Heart left ventricle (tissue), 16 donors: Measurements from ENCODE around the gene MAPT. TPM values are rescaled to one million over a fixed set of nuclear protein-coding genes. Genes with fewer than 3 reads are reported as not detected.

Source experiments
- ATAC-seq, 4 donors: fragments of 200-7000 bp; cut with Tn5 transposase; one replicate each; pipeline ENCODE4 v1.9.1; 2020 to 2022; ENCODE audit warnings: moderate library complexity in 4 of 4, mild to moderate bottlenecking in 3 of 4, moderate number of reproducible peaks in 1 of 4
- DNase-seq, 5 donors: peaks; one replicate each; pipeline ENCODE4 v3.0.0-alpha.2; 2020
- H3K27ac ChIP-seq, 12 donors: fragments of 200-600 bp; sonication (generic) in 4 of 12; one replicate each; pipeline versions ENCODE4 v1.5.0 to v1.8.0; 2016 to 2022; ENCODE audit warnings: mild to moderate bottlenecking in 2 of 12
- H3K27me3 ChIP-seq, 9 donors: fragments of 200-600 bp; sonication (generic) in 2 of 9; one replicate each; pipeline versions ENCODE4 v1.5.1 to v1.8.0; 2016 to 2022; ENCODE audit warnings: mild to moderate bottlenecking in 3 of 9
- H3K36me3 ChIP-seq, 9 donors: fragments of 200-600 bp; sonication (generic) in 2 of 9; one replicate each; pipeline versions ENCODE4 v1.5.0 to v1.8.0; 2018 to 2022; ENCODE audit warnings: mild to moderate bottlenecking in 2 of 9
- H3K4me1 ChIP-seq, 12 donors: fragments of 200-600 bp; sonication (generic) in 4 of 12; one replicate each; pipeline versions ENCODE4 v1.5.0 to v1.8.0; 2016 to 2022; ENCODE audit warnings: mild to moderate bottlenecking in 3 of 12
- H3K4me3 ChIP-seq, 12 donors: fragments of 200-600 bp; sonication (generic) in 4 of 12; one replicate each; pipeline versions ENCODE4 v1.5.0 to v1.8.0; 2017 to 2022; ENCODE audit warnings: mild to moderate bottlenecking in 9 of 12, moderate library complexity in 4 of 12
- H3K9me3 ChIP-seq, 12 donors: fragments of 200-600 bp; sonication (generic) in 4 of 12; one replicate each; pipeline versions ENCODE4 v1.5.0 to v1.8.0; 2016 to 2022; ENCODE audit warnings: mild to moderate bottlenecking in 1 of 12
- CTCF ChIP-seq, 12 donors: fragments of 200-600 bp; sonication (generic) in 4 of 12; IDR thresholded peaks; one replicate each; pipeline versions ENCODE4 v1.5.0 to v1.8.0; 2018 to 2022; ENCODE audit warnings: antibody characterized with exemption in 12 of 12, mild to moderate bottlenecking in 5 of 12
- POLR2A ChIP-seq, 2 donors: fragments of 450-650 bp; IDR thresholded peaks; one replicate each; pipeline ENCODE4 v1.6.1; 2017; ENCODE audit warnings: antibody characterized with exemption in 2 of 2, mild to moderate bottlenecking in 2 of 2, moderate library complexity in 2 of 2
- WGBS, 4 donors: extraction: QIAGEN DNeasy Blood & Tissue Kit in 2 of 4; methylation state at CpG; one replicate each; pipeline versions ENCODE4 v1.1.5 to v1.1.7; 2013 to 2018; 5-methylcytosine and 5-hydroxymethylcytosine counted together
- intact Hi-C, 10 donors: fragments of 100-400 bp; cut with DNase I; formaldehyde crosslinking; loops; one replicate each; pipeline versions ENCODE4 v1.11.1 to v1.14.2; 2022
- polyA plus RNA-seq, 2 donors: library from polyadenylated mRNA; stranded (reverse); fragments of 200-250 nt; gene quantifications; one replicate each; pipeline ENCODE4 v1.2.3, GENCODE V29; 2013
- total RNA-seq, 9 donors: library from RNA; depleted of rRNA in 2 of 9; stranded (reverse); fragments of >200 nt in 2 of 9; fragmentation: NEBNext Ultra II Directional in 3 of 9; extraction: Animal tissue kit (Norgen Biotek cat#: 25700) in 3 of 9; gene quantifications; one replicate each; pipeline versions ENCODE4 v1.1.0 to v1.2.4, GENCODE V29; 2016 to 2023
- donor health status: ischemic (EF 13 %, LVEDD 7.1; RV severe dilation, severe dysfunction).
- donor health status: healthy with polysubstance abuse.
- donor health status: DM: no; HTN: yes; CAD: no.
- donor health status: DM: no; HTN: no; CAD: no.
- donor health status: ischemic (EF 25% LVEDD 6.9; RV normal size, moderate dysfunction).
- donor health status: ischemic (EF 25% LVEDD 5.7; RV mildly dilated, moderate dysfunction).
- donor health status: healthy.
- donor health status: DM: yes; HTN: yes; CAD: no.
- donor health status: ischemic (EF 35%, LVEDD 5.7; RV mildly dilated, moderate dysfunction).
- donor health status: nonischemic (EF 11% LVEDD 7.7; RV severe dilation, severe dysfunction).
- donor health status: DM: yes; HTN: yes; CAD: no.
- donor health status: PGD.
- donor health status: ischemic (EF 29% LVEDD 5.4; RV normal size, mild dysfunction).
- donor health status: nonischemic (EF 23%, LVEDD 6.1; RV moderate dilation, normal function).

The MAPT gene
- total and polyA plus RNA-seq, 11 donors: 2.9 to 70.4 (median 29.3) TPM

- intact Hi-C loops: no loop called here
- Histone ChIP-seq H3K9me3 (no peaks in the 10 kb centered on the region), H3K27ac (no peak overlapping the region), H3K27me3 (peaks cover 0 to 36% (median 5%) of the 10 kb centered on the region in 9 donors), H3K36me3 (no peaks in the 10 kb centered on the region), H3K4me3 (no peak overlapping the region), H3K4me1 (no peaks in the 10 kb centered on the region)
- DNase-seq (no peak), ATAC-seq (no peak)
- WGBS, 4 donors: 78 to 85% (median 83%) methylated on average over 6 of the region's 6 CpGs
- TF ChIP-seq POLR2A (IDR thresholded peaks at IDR 0.05): no peak
- TF ChIP-seq CTCF (IDR thresholded peaks at IDR 0.05): no peak
Measured at GRCh38 chr17:45867171-45867570, 27.2 kb upstream of the MAPT start.

GRCh38 chr17:45867702-45868101 is 26.7 kb upstream of the MAPT start:
- Histone ChIP-seq H3K4me1 (no peaks in the 10 kb centered on the region), H3K27ac (no peak overlapping the region), H3K27me3 (peaks cover 0 to 42% (median 5%) of the 10 kb centered on the region in 9 donors), H3K36me3 (no peaks in the 10 kb centered on the region), H3K4me3 (no peak overlapping the region), H3K9me3 (no peaks in the 10 kb centered on the region)
- intact Hi-C loops: no loop called here
- no peak for ATAC-seq
- no peak for TF ChIP-seq POLR2A (IDR thresholded peaks at IDR 0.05)
- no peak for TF ChIP-seq CTCF (IDR thresholded peaks at IDR 0.05)
- 57 to 76% (median 67%) methylated on average over 8 of the region's 8 CpGs for WGBS, 4 donors
- no peak for DNase-seq

GRCh38 chr17:45868276-45868675 is 26.1 kb upstream of the MAPT start:
- WGBS, 4 donors: 68 to 90% (median 70%) methylated on average over 5 of the region's 5 CpGs
- DNase-seq (no peak), ATAC-seq (no peak)
- H3K4me3 ChIP-seq: no peak overlapping the region
- H3K27ac ChIP-seq: no peak overlapping the region
- H3K9me3 ChIP-seq: no peaks in the 10 kb centered on the region
- intact Hi-C loops: no loop called here
- peaks cover 0 to 38% (median 5%) of the 10 kb centered on the region in 9 donors for H3K27me3 ChIP-seq
- H3K36me3 ChIP-seq: no peaks in the 10 kb centered on the region
- TF ChIP-seq CTCF (IDR thresholded peaks at IDR 0.05): no peak
- no peak for TF ChIP-seq POLR2A (IDR thresholded peaks at IDR 0.05)
- H3K4me1 ChIP-seq: no peaks in the 10 kb centered on the region

GRCh38 chr17:45869676-45870341 is 24.5 kb upstream of the MAPT start:
- DNase-seq (no peak), ATAC-seq (no peak)
- 53 to 70% (median 59%) methylated on average over 13 to 14 of the region's 14 CpGs for WGBS, 4 donors
- Histone ChIP-seq H3K4me1 (no peaks in the 10 kb centered on the region), H3K36me3 (no peaks in the 10 kb centered on the region), H3K4me3 (no peak overlapping the region), H3K27me3 (peaks cover 0 to 33% (median 5%) of the 10 kb centered on the region in 9 donors), H3K27ac (no peak overlapping the region), H3K9me3 (no peaks in the 10 kb centered on the region)
- intact Hi-C loops: no loop called here
- TF ChIP-seq POLR2A (IDR thresholded peaks at IDR 0.05) (no peak), CTCF (IDR thresholded peaks at IDR 0.05) (no peak)
